CMK (cell line): ENCODE results near the gene GDF3.
"Not testable (repeated sequence)": the region's sequence is repeated elsewhere in the genome, so short reads cannot be mapped to it uniquely, and the experiment has no call there.

Experiments used
- DNase-seq: peaks from one replicate; pipeline ENCODE4 v3.0.0-alpha.2; 2010; ENCODE audit warnings: low read depth

GDF3 gene

GRCh38 chr12:7667125-7667524 lies 28.4 kb downstream of the GDF3 start:
- DNase-seq = no peak

GRCh38 chr12:7666595-7666994 lies 29.0 kb downstream of the GDF3 start:
- no peak for DNase-seq

DNA sequence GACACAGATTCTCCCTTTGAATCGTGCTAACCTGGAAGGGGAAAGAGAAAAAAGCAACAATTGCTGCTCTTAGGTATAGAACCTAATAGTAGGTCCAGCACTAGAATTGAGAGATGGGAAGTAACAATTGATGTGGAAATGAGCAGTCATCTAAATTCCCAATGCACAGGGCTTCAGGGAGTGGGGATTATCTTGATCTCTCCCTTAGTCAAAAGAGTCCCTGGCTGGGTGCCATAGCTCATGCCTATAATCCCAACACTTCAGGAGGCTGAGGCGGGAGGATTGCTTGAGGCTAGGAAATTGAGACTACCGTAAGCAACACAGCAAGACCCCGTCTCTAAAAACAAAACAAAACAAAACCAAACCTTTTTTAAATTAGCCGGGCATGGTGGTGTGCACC lies 33.8 kb downstream of the GDF3 start:
- no peak for DNase-seq

GRCh38 chr12:7656121-7656520 lies 39.5 kb downstream of the GDF3 start:
- no peak for DNase-seq

DNA sequence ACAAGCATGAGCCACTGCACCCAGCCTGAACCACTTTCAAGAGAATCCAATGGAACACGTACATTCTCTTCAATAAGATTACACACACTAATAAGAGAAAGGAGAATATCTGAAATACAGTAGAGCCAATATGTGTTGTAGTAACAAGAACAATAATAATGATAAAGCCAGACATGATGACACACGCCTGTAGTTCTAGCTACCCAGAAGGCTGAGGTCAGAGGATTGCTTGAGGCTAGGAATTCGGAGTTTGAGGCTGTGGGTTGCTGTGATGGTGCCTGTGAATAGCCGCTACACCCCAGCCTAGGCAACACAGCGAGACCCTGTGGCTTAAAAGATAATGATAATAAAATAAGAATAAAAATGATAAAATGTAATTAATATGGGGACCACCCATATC lies 45.5 kb downstream of the GDF3 start:
- DNase-seq = no peak

GRCh38 chr12:7647071-7647470 lies 48.5 kb downstream of the GDF3 start:
- DNase-seq = no peak

- no peak for DNase-seq
Measured at GRCh38 chr12:7646178-7646475, 49.4 kb downstream of the GDF3 start.

- DNase-seq = no peak
Measured at GRCh38 chr12:7645395-7646177, 50.0 kb downstream of the GDF3 start.

DNA sequence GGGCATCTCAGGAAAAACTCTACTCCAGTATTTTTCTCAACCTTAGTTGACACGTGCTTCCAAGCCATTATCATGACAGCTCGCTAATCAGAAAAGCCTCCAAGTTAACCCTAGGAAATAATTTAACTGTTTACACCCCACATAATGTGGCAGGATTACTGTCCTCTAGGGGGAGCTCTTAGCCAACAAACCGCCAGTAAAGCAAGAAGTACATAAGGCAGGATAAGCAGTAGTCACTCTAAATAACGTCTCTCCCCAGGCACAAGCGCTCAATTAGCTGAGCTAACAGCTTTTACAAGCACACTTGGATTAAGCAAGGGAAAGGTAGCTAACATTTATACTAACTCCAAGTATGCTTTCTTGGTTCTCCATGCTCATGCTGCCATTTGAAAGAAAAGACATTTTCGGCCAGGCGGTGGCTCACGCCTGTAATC lies 52.7 kb downstream of the GDF3 start:
- no peak for DNase-seq

GRCh38 chr12:7642287-7642686 lies 53.3 kb downstream of the GDF3 start:
- no peak for DNase-seq

- not testable (repeated sequence) for DNase-seq
Measured at GRCh38 chr12:7640123-7640995, 55.2 kb downstream of the GDF3 start.
